SK-N-MC (cell line): Measurements from ENCODE around the gene HLA-E.
"Not testable (repeated sequence)": the region's sequence is repeated elsewhere in the genome, so short reads cannot be mapped to it uniquely, and the experiment has no call there.

Experiments used
- DNase-seq: peaks from one replicate; pipeline ENCODE4 v3.0.0-alpha.2; 2011; ENCODE audit warnings: low read depth, low spot score
- H3K27ac ChIP-seq: fragments of 200-600 bp; sonication (generic); 2 replicates; pipeline ENCODE4 v1.5.1; 2016; ENCODE audit warnings: mixed run types
- H3K36me3 ChIP-seq: fragments of 200-600 bp; sonication (generic); 2 replicates; pipeline ENCODE4 v1.6.1; 2017; ENCODE audit warnings: antibody characterized with exemption, low read length, mixed read lengths; ENCODE audit not compliant: insufficient read depth
- H3K4me3 ChIP-seq: fragments of 200-600 bp; sonication (generic); 2 replicates; pipeline ENCODE4 v1.5.1; 2016
- H3K9ac ChIP-seq: fragments of 200-600 bp; sonication (generic); 2 replicates; pipeline ENCODE4 v1.8.0; 2017; ENCODE audit warnings: mixed run types, mixed read lengths; ENCODE audit not compliant: insufficient read length
- H3K9me3 ChIP-seq: fragments of 200-600 bp; sonication (generic); 2 replicates; pipeline ENCODE4 v1.6.1; 2017; ENCODE audit warnings: low read depth, mild to moderate bottlenecking, antibody characterized with exemption, low read length, moderate library complexity, mixed read lengths
- EZH2 ChIP-seq: fragments of 200-600 bp; sonication (generic); IDR thresholded peaks from one replicate; pipeline ENCODE4 v1.6.1; 2017; ENCODE audit warnings: antibody characterized with exemption
- FOXP2 ChIP-seq: optimal IDR thresholded peaks from 2 replicates; pipeline ENCODE3; 2011; ENCODE audit warnings: mild to moderate bottlenecking, moderate library complexity; ENCODE audit not compliant: insufficient read depth; ENCODE audit errors: extremely low read length, control extremely low read depth
- POLR2AphosphoS5 ChIP-seq: IDR thresholded peaks from 2 replicates; pipeline ENCODE4 v1.6.1; 2012; ENCODE audit warnings: mild to moderate bottlenecking, low read depth, low read length, borderline replicate concordance

The HLA-E gene

DNA sequence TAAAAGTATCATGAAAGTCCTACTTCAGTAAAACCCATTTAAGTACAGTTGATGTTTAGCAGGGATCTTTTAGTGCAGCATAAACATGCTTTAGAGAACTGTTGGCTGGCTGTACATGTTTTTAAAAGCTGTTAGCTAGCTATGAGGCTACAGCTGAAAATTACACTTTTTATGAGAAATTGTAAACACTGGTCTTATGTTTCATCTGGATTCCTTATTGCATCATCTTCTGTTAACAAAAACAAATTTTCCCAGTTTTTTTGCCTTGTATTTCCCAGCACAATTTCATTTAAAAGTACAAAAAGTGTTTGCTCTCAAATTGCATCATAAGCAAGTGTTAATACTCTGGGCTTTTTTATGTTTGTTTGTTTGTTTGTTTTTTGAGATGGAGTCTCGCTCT is 18.3 kb upstream of the HLA-E start:
- DNase-seq, result no peak
- no peaks in the 10 kb centered on the region for H3K9me3 ChIP-seq
- H3K27ac ChIP-seq, result no peak overlapping the region
- H3K9ac ChIP-seq, result peak overlapping the region; percentile 2
- TF ChIP-seq EZH2 (no peak), POLR2AphosphoS5 (no peak), FOXP2 (no peak)
- H3K36me3 ChIP-seq, result no peaks in the 10 kb centered on the region
- H3K4me3 ChIP-seq, result no peak overlapping the region

DNA sequence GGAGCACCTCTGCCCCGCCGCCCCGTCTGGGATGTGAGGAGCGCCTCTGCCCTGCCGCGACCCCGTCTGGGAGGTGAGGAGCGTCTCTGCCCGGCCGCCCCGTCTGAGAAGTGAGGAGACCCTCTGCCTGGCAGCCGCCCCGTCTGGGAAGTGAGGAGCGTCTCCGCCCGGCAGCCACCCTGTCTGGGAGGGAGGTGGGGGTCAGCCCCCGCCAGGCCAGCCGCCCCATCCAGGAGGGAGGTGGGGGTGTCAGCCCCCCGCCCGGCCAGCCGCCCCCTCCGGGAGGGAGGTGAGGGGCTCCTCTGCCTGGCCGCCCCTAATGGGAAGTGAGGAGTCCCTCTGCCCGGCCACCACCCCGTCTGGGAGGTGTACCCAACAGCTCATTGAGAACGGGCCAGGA is 14.2 kb upstream of the HLA-E start:
- not testable (repeated sequence) for H3K4me3 ChIP-seq, H3K9me3 ChIP-seq, H3K36me3 ChIP-seq, H3K9ac ChIP-seq, H3K27ac ChIP-seq, DNase-seq

DNA sequence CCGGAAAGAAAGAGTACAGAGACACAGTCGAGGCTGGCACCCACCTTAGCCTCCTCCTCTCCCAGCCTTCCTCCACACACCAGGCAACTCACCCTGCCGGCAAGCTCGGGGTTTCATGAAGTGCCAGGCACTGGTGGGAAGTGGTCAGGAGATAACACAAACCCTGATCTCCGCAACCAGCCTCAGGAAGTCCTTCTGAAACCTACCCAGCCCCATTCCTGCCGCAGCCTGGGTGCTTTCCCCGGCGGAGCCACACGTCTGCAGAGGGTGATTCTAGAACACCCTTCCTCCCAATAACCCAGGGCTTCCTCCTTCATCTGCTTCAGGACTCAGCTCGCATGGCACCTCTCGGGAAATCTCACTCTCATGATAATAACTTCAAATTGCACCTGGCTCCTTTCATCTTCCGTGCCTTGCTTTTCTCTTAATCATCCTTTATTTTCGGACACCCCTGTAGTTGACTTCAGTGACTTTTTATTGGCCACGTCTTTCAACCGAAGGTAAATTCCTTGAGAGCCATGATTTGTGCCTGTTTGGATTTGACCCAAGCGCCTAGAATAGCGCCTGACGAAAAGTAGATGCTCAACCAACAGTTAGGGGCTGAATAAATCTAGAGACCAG is 8.7 kb upstream of the HLA-E start:
- no peaks in the 10 kb centered on the region for H3K36me3 ChIP-seq
- no peaks in the 10 kb centered on the region for H3K9me3 ChIP-seq
- no peak for TF ChIP-seq EZH2
- no peak for TF ChIP-seq POLR2AphosphoS5
- TF ChIP-seq FOXP2, result no peak
- H3K9ac ChIP-seq, result no peak overlapping the region
- H3K4me3 ChIP-seq, result peak overlapping the region; percentile 68
- no peak overlapping the region for H3K27ac ChIP-seq
- no peak for DNase-seq

DNA sequence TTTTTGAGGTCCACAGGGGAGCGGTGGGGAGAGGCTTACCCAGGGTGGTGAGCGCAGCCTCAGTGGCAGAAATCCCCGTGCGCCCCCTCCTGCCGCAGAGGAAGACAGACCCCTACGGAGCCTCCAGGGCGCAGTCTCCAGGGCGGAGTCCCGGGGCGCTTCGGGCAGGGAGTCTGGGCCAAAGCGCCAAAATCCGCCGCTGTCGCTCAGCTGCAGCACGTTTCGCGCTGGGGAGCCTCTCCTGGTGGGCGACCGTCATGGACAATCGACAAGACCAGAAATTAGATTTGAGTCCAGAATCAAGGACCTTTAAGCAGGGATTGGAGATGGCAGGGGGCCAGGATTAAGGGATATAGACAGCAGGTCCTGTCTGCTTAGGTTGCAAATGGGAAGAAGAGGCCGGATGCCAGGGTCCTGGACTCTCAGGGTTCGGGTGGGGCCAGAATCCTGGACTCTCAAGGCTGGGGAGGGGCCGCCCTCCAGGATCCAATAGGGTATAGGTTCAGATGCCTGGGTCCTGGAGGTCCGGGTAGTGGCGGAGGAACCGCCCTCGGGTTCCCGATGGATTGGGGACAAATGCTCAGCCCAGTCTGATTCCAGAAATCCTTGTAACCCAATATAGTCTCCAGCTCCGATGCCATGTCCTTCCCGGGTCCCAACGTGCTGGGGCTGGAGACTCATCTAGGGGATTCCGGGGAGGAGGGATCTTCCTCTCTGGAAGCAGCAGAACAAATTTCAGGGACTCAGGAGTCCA is 7.9 kb upstream of the HLA-E start:
- TF ChIP-seq FOXP2 (no peak), POLR2AphosphoS5 (no peak), EZH2 (no peak)
- no peak for DNase-seq

DNA sequence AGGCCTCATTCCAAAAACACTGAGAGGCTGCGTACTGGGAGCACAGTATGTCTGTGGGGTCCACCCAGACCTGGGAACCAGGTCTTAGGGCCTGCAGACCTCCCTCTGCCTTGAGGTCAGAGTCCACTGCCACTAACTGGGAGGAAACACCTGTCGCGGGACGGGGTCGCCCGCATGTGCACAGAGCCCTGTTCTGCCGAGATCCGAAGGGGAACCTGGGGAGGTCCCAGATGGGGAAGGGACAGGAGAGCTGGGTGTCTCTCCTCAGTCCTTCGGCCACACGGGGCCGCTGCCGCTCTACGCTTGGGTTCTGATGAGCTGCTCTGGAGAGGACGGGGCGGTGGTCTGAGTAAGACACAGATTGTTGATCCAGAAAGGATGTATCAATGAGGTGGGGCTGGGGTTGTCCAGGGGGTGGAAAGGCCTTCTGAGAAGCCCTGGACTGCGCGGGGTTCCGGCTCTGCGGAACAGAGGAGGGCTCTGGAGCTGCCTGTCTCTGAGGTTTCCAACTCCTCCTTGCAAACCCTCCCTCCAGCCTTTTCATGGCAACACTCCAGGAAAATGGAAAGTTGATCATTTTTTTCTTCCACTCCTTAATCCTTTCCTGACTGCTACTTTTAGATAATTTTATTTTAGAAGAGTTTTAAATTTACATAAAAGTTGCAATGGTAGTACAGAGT is 7.2 kb upstream of the HLA-E start:
- not testable (repeated sequence) for H3K9me3 ChIP-seq, H3K27ac ChIP-seq, H3K36me3 ChIP-seq, DNase-seq, H3K9ac ChIP-seq
- peak overlapping the region; percentile 68 for H3K4me3 ChIP-seq

More for the DNA sequence above, 7.9 kb upstream of the HLA-E start:
- Histone ChIP-seq H3K27ac (no peak overlapping the region), H3K4me3 (peak overlapping the region; percentile 68), H3K9ac (no peak overlapping the region), H3K9me3 (no peaks in the 10 kb centered on the region), H3K36me3 (no peaks in the 10 kb centered on the region)

DNA sequence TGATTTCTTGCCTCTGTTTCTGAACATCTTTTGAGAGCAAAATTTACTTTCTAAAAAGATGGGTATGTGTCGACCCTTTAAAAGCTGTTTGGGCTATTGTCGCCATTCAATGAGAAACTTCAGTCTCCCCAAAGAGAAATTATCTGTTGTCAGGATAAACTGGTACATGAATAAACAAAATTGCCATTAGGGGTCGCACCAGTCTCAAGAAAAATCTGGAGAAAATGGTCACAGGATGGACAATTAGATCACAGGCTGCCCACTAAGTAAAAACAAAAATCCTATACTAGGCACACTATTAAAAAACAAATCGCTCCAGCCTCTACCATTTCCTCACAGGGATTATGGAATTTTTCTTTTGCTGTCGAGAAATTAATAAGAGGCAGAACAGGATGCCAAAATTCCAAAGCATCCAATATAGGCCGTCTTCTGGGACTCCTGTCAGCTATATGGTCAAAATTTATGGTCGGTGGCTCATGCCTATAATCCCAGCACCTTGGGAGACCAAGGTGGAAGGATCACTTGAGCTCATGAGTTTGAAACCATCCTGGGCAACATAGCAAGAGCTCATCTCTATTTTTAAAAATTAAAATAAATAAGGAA is 5.5 kb upstream of the HLA-E start:
- TF ChIP-seq POLR2AphosphoS5 (no peak), FOXP2 (no peak), EZH2 (no peak)
- H3K27ac ChIP-seq, result no peak overlapping the region
- no peaks in the 10 kb centered on the region for H3K9me3 ChIP-seq
- H3K9ac ChIP-seq, result no peak overlapping the region
- H3K4me3 ChIP-seq, result no peak overlapping the region
- no peak for DNase-seq
- H3K36me3 ChIP-seq, result no peaks in the 10 kb centered on the region

DNA sequence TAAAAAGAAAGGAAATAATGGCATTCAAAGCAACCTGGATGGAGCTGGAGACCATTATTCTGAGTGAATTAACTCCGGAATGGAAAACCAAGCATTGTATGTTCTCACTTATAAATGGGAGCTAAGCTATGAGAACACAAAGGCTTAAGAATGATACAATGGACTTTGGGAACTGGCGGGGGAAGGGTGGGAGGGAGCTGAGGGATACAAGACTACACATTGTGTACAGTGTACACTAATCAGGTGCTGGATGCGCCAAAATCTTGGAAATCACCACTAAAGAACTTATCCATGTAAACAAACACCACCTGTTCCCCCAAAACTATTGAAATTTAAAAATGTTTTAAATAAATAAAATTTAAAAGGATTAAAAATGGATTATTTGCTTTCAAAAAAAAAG is 4.1 kb upstream of the HLA-E start:
- no peak overlapping the region for H3K9ac ChIP-seq
- TF ChIP-seq FOXP2, result no peak
- no peak for TF ChIP-seq EZH2
- no peak for TF ChIP-seq POLR2AphosphoS5
- no peaks in the 10 kb centered on the region for H3K9me3 ChIP-seq

DNA sequence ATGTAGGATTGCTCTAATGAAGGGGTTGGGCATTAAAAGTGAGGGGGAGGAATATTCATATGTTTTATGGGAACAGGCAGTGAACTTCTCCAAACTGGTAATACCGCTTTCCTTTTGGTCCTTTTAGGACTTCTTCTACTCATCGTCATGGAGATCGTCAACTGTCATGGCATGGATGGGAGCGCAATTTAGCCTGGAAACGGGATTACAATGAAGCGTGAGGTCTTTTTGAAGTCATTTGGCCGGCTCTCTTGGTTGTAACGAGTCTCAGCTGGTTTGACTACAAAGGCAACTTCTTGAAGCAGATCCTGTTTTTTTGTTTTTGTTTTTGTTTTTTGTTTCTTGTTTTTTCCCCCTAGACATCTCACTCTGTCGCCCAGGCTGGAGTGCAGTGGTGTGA is 1.4 kb upstream of the HLA-E start:
- no peaks in the 10 kb centered on the region for H3K9me3 ChIP-seq
- peaks cover 4% of the 10 kb centered on the region for H3K36me3 ChIP-seq
- TF ChIP-seq FOXP2 (no peak), EZH2 (no peak), POLR2AphosphoS5 (no peak)
- H3K27ac ChIP-seq, result no peak overlapping the region
- H3K9ac ChIP-seq, result no peak overlapping the region
- DNase-seq, result no peak
- H3K4me3 ChIP-seq, result no peak overlapping the region

More for the DNA sequence above, 4.1 kb upstream of the HLA-E start:
- no peaks in the 10 kb centered on the region; the same call in 1 of the 2 replicates for H3K36me3 ChIP-seq
- H3K27ac ChIP-seq, result no peak overlapping the region
- H3K4me3 ChIP-seq, result no peak overlapping the region
- no peak for DNase-seq

DNA sequence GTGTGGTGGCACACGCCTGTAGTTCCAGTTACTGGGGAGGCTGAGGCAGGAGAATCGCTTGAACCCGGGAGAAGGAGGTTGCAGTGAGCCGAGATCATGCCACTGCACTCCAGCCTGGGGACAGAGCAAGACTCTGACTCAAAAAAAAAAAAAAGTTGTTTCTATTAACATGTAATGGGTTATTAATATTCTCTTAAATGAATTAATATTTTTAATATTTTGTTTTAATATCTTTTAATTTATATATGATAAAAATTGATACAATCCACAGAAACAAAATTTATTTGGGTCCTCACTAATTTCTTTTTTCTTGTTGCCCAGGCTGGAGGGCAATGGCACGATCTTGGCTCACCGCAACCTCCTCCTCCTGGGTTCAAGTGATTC is 620 bp upstream of the HLA-E start:
- H3K27ac ChIP-seq, H3K9ac ChIP-seq, H3K4me3 ChIP-seq, DNase-seq, H3K36me3 ChIP-seq, H3K9me3 ChIP-seq: not testable (repeated sequence)
